Testis (tissue), 3 donors: ENCODE data around the gene SCAP. TPM values are rescaled to one million over a fixed set of nuclear protein-coding genes. Genes with fewer than 3 reads are reported as not detected.
"Not testable (repeated sequence)": the region's sequence is repeated elsewhere in the genome, so short reads cannot be mapped to it uniquely, and the experiment has no call there.

Experiments used
- DNase-seq: peaks from one replicate; pipeline ENCODE4 v3.0.0-alpha.2; 2019
- H3K27ac ChIP-seq, 2 donors: fragments of 200-600 bp; sonication (generic); one replicate each; pipeline ENCODE4 v1.5.1; 2019
- H3K27me3 ChIP-seq: fragments of 200-600 bp; sonication (generic); one replicate; pipeline ENCODE4 v1.5.1; 2019
- H3K36me3 ChIP-seq: fragments of 200-600 bp; sonication (generic); one replicate; pipeline ENCODE4 v1.5.1; 2017; ENCODE audit warnings: low read depth; ENCODE audit errors: missing control alignments
- H3K4me1 ChIP-seq: fragments of 200-600 bp; sonication (generic); one replicate; pipeline ENCODE4 v1.5.1; 2019
- H3K4me3 ChIP-seq, 2 donors: fragments of 200-600 bp; sonication (generic); one replicate each; pipeline ENCODE4 v1.5.1; 2017 to 2019
- H3K9me3 ChIP-seq: fragments of 200-600 bp; sonication (generic); one replicate; pipeline ENCODE4 v1.5.1; 2017
- CTCF ChIP-seq, 3 experiments: fragments of 450-650 bp in 2 of 3; fragments of 200-600 bp in 1 of 3; sonication (generic) in 1 of 3; IDR thresholded peaks; one replicate each; pipeline ENCODE4 v1.5.1; 2016 to 2019; ENCODE audit warnings: antibody characterized with exemption in 3 of 3, mild to moderate bottlenecking in 2 of 3, moderate library complexity in 1 of 3
- POLR2A ChIP-seq: fragments of 450-650 bp; IDR thresholded peaks from one replicate; pipeline ENCODE4 v1.6.1; 2017; ENCODE audit warnings: antibody characterized with exemption, mild to moderate bottlenecking, moderate library complexity
- WGBS, 2 donors: methylation state at CpG; one replicate each; pipeline ENCODE4 v1.1.5; 2018; 5-methylcytosine and 5-hydroxymethylcytosine counted together
- intact Hi-C: fragments of 100-400 bp; cut with DNase I; formaldehyde crosslinking; loops from one replicate; pipeline ENCODE4 v1.15.1; 2023; ENCODE audit warnings: low total_unique reads
- polyA plus RNA-seq: library from polyadenylated mRNA; stranded (reverse); fragments of 350-450 nt; fragmentation: Illumina TruSeq; extraction: RNeasy Lipid Tissue Mini Kit (QIAGEN cat#74804); gene quantifications from one replicate; pipeline ENCODE4 v1.2.3, GENCODE V29; 2014; ENCODE audit warnings: low read depth, low replicate concordance; ENCODE audit not compliant: insufficient read depth
- total RNA-seq, 2 donors: library from RNA; depleted of rRNA; stranded (reverse); fragments of >200 nt; gene quantifications; one replicate each; pipeline ENCODE4 v1.2.3, GENCODE V29; 2016

Gene SCAP
- total and polyA plus RNA-seq, 3 donors from 2014 or later, result 120 to 313 (median 276) TPM

- Histone ChIP-seq H3K27ac (no peak overlapping the region), H3K9me3 (no peaks in the 10 kb centered on the region), H3K27me3 (no peaks in the 10 kb centered on the region), H3K4me3 (no peak overlapping the region), H3K4me1 (peaks cover 4% of the 10 kb centered on the region), H3K36me3 (no peaks in the 10 kb centered on the region)
- no peak for DNase-seq
- no peak for TF ChIP-seq CTCF (IDR thresholded peaks at IDR 0.05)
- no peak for TF ChIP-seq POLR2A
- intact Hi-C loops, result no loop called here
Measured at GRCh38 chr3:47374587-47374986, 101.2 kb downstream of the SCAP start.

GRCh38 chr3:47370887-47371697, 104.6 kb downstream of the SCAP start:
- TF ChIP-seq CTCF (IDR thresholded peaks at IDR 0.05), result peak in 1 of 3 experiments; percentile 27
- no peak for TF ChIP-seq POLR2A
- H3K9me3 ChIP-seq, result no peaks in the 10 kb centered on the region
- intact Hi-C loops, result no loop called here
- WGBS, 2 donors, result 45 to 56% methylated on average over 11 to 13 of the region's 13 CpGs
- H3K4me3 ChIP-seq, result no peak overlapping the region
- H3K27ac ChIP-seq, result no peak overlapping the region
- H3K4me1 ChIP-seq, result no peaks in the 10 kb centered on the region
- DNase-seq, result no peak
- H3K27me3 ChIP-seq, result no peaks in the 10 kb centered on the region
- H3K36me3 ChIP-seq, result no peaks in the 10 kb centered on the region

- 85 to 96% methylated on average over 5 to 8 of the region's 8 CpGs for WGBS, 2 donors
- H3K36me3 ChIP-seq, intact Hi-C loops: not testable (repeated sequence)
Measured at GRCh38 chr3:47370020-47370419, 105.7 kb downstream of the SCAP start.

GRCh38 chr3:47367631-47368030, 108.1 kb downstream of the SCAP start:
- H3K4me3 ChIP-seq, result no peak overlapping the region
- H3K27ac ChIP-seq, result no peak overlapping the region
- no peak for DNase-seq
- no peaks in the 10 kb centered on the region for H3K4me1 ChIP-seq
- intact Hi-C loops, result no loop called here
- WGBS, 2 donors, result 91 to 95% methylated on average over 7 of the region's 7 CpGs
- no peaks in the 10 kb centered on the region for H3K27me3 ChIP-seq
- no peak for TF ChIP-seq POLR2A
- TF ChIP-seq CTCF (IDR thresholded peaks at IDR 0.05), result no peak
- H3K36me3 ChIP-seq, result no peaks in the 10 kb centered on the region
- no peaks in the 10 kb centered on the region for H3K9me3 ChIP-seq

More at GRCh38 chr3:47370020-47370419, 105.7 kb downstream of the SCAP start:
- not testable (repeated sequence) for H3K9me3 ChIP-seq, DNase-seq, H3K27me3 ChIP-seq, H3K4me1 ChIP-seq, H3K27ac ChIP-seq, H3K4me3 ChIP-seq

GRCh38 chr3:47366833-47367232, 108.9 kb downstream of the SCAP start:
- H3K36me3 ChIP-seq, result no peaks in the 10 kb centered on the region
- DNase-seq, result no peak
- no peaks in the 10 kb centered on the region for H3K4me1 ChIP-seq
- no peaks in the 10 kb centered on the region for H3K27me3 ChIP-seq
- H3K4me3 ChIP-seq, result no peak overlapping the region
- WGBS, 2 donors, result 94 to 96% methylated on average over 2 of the region's 2 CpGs
- no peaks in the 10 kb centered on the region for H3K9me3 ChIP-seq
- TF ChIP-seq POLR2A (no peak), CTCF (IDR thresholded peaks at IDR 0.05) (no peak)
- H3K27ac ChIP-seq, result no peak overlapping the region
- intact Hi-C loops, result no loop called here
